K562 (cell line): ENCODE results near the gene APC2. TPM values are rescaled to one million over a fixed set of nuclear protein-coding genes. Genes with fewer than 3 reads are reported as not detected.

Source experiments
- KHSRP ChIP-seq: fragments of 450-650 bp; IDR thresholded peaks from 2 replicates; pipeline ENCODE4 v1.6.1; 2017
- MCM2 ChIP-seq: fragments of 450-650 bp; IDR thresholded peaks from 2 replicates; pipeline ENCODE4 v1.6.1; 2017; ENCODE audit warnings: low read depth, mild to moderate bottlenecking
- PCBP1 ChIP-seq: fragments of 200-400 bp; formaldehyde crosslinking; IDR thresholded peaks from 2 replicates; pipeline ENCODE4 v1.6.1; 2018; ENCODE audit warnings: mild to moderate bottlenecking, low read depth, low read length; ENCODE audit not compliant: poor library complexity, severe bottlenecking
- PHB ChIP-seq: fragments of 250-450 bp; sonication (Bioruptor Pico); IDR thresholded peaks from 2 replicates; pipeline ENCODE4 v1.5.0; 2021
- PTRF ChIP-seq: fragments of 450-650 bp; IDR thresholded peaks from 2 replicates; pipeline ENCODE4 v1.6.1; 2016; ENCODE audit warnings: mild to moderate bottlenecking, missing genetic modification characterization, missing compliant biosample characterization
- ZBTB17 ChIP-seq: fragments of 450-650 bp; formaldehyde crosslinking; IDR thresholded peaks from 2 replicates; pipeline ENCODE4 v1.4.0; 2020; ENCODE audit warnings: mild to moderate bottlenecking
- polyA plus RNA-seq, 8 experiments: library from polyadenylated mRNA; depleted of rRNA in 4 of 8; stranded (reverse) in 5 of 8; unstranded in 3 of 8; fragments of >200 nt; fragmentation: Nextera tagmentation in 2 of 8; fragmentation: Illumina TruSeq in 1 of 8; extraction: Ambion mirVana in 2 of 8; extraction: Trizol in 1 of 8; gene quantifications; 2 replicates each; pipeline versions ENCODE4 v1.2.1 to v1.2.3, GENCODE V29; 2011 to 2014; ENCODE audit warnings: inconsistent platforms in 1 of 8, missing spikeins in 1 of 8
- total RNA-seq, 7 experiments: library from RNA; depleted of rRNA in 6 of 7; stranded (reverse); fragments of >200 nt in 6 of 7; fragmentation: Illumina TruSeq in 2 of 7; extraction: Trizol in 2 of 7; gene quantifications; 2 replicates each; pipeline versions ENCODE4 v1.2.1 to v1.2.3, GENCODE V29; 2011 to 2021; ENCODE audit warnings: low replicate concordance in 1 of 7
- TF ChIP-seq, protein P1 (sequence below): fragments of 250-450 bp; sonication (Bioruptor Pico); IDR thresholded peaks from 2 replicates; pipeline ENCODE4 v1.4.0; 2020
- TF ChIP-seq, protein P2 (sequence below): sonication (generic); formaldehyde crosslinking; IDR thresholded peaks from 2 replicates; pipeline ENCODE4 v1.8.0; 2023; ENCODE audit warnings: mild to moderate bottlenecking, missing genetic modification reagents
- TF ChIP-seq, protein P3 (sequence below): IDR thresholded peaks from 2 replicates; pipeline ENCODE4 v1.6.1; 2012; ENCODE audit warnings: low read depth, low read length, improper control_type of control experiment, borderline replicate concordance
- TF ChIP-seq, protein P4 (sequence below): sonication (generic); formaldehyde crosslinking; IDR thresholded peaks from 2 replicates; pipeline ENCODE4 v1.9.0; 2022; ENCODE audit warnings: mild to moderate bottlenecking, missing genetic modification reagents
- TF ChIP-seq, protein P5 (sequence below): fragments of 450-650 bp; formaldehyde crosslinking; IDR thresholded peaks from 2 replicates; pipeline ENCODE4 v1.4.0; 2020; ENCODE audit warnings: mild to moderate bottlenecking, moderate library complexity

The APC2 gene
- total and polyA plus RNA-seq, 9 of the 15 experiments (the other 6 are each of a cell fraction or from before 2014, with no cell fraction given), result 0.01 to 0.40 (median 0.05) TPM; not detected in 3

DNA sequence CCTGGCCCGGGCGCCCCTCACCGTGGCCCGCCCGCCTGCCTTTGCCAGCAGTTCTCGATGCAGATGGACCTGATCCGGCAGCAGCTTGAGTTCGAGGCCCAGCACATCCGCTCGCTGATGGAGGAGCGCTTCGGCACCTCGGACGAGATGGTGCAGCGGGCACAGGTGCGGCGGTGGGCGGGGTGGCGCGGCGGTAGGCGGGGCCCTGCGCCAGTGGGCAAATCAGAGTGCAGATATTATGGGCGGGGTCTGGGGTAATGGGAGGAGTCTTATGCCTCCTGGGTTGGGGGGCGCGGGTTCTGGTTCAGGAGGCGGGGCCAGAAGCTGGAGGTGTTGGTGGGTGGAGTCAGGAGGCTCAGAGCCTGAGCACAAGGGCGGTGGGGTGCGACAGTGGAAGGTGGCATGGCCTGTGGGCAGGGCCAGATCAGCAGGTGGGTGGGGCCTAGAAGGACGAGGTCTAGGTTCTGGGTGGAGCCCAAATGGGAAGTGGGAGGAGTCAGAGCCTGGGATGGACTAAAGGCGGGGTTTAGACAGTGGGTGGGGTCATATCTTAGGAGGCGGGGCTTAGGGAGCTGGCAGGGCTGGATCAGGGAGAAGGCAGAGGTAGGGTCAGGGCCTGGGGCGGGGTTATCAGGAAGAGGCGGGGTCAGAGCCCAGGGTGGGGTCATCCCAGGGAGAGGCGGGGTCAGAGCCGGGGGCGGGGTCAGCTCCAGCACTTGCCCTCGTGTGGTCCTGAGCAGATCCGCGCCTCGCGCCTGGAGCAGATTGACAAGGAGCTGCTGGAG is 5.6 kb downstream of the APC2 start (continued):
- TF ChIP-seq, protein P1, sequence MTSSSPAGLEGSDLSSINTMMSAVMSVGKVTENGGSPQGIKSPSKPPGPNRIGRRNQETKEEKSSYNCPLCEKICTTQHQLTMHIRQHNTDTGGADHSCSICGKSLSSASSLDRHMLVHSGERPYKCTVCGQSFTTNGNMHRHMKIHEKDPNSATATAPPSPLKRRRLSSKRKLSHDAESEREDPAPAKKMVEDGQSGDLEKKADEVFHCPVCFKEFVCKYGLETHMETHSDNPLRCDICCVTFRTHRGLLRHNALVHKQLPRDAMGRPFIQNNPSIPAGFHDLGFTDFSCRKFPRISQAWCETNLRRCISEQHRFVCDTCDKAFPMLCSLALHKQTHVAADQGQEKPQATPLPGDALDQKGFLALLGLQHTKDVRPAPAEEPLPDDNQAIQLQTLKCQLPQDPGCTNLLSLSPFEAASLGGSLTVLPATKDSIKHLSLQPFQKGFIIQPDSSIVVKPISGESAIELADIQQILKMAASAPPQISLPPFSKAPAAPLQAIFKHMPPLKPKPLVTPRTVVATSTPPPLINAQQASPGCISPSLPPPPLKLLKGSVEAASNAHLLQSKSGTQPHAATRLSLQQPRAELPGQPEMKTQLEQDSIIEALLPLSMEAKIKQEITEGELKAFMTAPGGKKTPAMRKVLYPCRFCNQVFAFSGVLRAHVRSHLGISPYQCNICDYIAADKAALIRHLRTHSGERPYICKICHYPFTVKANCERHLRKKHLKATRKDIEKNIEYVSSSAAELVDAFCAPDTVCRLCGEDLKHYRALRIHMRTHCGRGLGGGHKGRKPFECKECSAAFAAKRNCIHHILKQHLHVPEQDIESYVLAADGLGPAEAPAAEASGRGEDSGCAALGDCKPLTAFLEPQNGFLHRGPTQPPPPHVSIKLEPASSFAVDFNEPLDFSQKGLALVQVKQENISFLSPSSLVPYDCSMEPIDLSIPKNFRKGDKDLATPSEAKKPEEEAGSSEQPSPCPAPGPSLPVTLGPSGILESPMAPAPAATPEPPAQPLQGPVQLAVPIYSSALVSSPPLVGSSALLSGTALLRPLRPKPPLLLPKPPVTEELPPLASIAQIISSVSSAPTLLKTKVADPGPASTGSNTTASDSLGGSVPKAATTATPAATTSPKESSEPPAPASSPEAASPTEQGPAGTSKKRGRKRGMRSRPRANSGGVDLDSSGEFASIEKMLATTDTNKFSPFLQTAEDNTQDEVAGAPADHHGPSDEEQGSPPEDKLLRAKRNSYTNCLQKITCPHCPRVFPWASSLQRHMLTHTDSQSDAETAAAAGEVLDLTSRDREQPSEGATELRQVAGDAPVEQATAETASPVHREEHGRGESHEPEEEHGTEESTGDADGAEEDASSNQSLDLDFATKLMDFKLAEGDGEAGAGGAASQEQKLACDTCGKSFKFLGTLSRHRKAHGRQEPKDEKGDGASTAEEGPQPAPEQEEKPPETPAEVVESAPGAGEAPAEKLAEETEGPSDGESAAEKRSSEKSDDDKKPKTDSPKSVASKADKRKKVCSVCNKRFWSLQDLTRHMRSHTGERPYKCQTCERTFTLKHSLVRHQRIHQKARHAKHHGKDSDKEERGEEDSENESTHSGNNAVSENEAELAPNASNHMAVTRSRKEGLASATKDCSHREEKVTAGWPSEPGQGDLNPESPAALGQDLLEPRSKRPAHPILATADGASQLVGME (CRISPR knock-in tag), result no peak
- TF ChIP-seq, protein P2, sequence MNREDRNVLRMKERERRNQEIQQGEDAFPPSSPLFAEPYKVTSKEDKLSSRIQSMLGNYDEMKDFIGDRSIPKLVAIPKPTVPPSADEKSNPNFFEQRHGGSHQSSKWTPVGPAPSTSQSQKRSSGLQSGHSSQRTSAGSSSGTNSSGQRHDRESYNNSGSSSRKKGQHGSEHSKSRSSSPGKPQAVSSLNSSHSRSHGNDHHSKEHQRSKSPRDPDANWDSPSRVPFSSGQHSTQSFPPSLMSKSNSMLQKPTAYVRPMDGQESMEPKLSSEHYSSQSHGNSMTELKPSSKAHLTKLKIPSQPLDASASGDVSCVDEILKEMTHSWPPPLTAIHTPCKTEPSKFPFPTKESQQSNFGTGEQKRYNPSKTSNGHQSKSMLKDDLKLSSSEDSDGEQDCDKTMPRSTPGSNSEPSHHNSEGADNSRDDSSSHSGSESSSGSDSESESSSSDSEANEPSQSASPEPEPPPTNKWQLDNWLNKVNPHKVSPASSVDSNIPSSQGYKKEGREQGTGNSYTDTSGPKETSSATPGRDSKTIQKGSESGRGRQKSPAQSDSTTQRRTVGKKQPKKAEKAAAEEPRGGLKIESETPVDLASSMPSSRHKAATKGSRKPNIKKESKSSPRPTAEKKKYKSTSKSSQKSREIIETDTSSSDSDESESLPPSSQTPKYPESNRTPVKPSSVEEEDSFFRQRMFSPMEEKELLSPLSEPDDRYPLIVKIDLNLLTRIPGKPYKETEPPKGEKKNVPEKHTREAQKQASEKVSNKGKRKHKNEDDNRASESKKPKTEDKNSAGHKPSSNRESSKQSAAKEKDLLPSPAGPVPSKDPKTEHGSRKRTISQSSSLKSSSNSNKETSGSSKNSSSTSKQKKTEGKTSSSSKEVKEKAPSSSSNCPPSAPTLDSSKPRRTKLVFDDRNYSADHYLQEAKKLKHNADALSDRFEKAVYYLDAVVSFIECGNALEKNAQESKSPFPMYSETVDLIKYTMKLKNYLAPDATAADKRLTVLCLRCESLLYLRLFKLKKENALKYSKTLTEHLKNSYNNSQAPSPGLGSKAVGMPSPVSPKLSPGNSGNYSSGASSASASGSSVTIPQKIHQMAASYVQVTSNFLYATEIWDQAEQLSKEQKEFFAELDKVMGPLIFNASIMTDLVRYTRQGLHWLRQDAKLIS (CRISPR knock-in tag), result no peak
- TF ChIP-seq ZBTB17 (CRISPR knock-in tag), result no peak
- TF ChIP-seq, protein P3, sequence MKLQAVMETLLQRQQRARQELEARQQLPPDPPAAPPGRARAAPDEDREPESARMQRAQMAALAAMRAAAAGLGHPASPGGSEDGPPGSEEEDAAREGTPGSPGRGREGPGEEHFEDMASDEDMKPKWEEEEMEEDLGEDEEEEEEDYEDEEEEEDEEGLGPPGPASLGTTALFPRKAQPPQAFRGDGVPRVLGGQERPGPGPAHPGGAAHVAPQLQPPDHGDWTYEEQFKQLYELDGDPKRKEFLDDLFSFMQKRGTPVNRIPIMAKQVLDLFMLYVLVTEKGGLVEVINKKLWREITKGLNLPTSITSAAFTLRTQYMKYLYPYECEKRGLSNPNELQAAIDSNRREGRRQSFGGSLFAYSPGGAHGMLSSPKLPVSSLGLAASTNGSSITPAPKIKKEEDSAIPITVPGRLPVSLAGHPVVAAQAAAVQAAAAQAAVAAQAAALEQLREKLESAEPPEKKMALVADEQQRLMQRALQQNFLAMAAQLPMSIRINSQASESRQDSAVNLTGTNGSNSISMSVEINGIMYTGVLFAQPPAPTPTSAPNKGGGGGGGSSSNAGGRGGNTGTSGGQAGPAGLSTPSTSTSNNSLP, result no peak
- TF ChIP-seq PTRF (tag), result no peak
- TF ChIP-seq, protein P4, sequence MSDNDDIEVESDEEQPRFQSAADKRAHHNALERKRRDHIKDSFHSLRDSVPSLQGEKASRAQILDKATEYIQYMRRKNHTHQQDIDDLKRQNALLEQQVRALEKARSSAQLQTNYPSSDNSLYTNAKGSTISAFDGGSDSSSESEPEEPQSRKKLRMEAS (CRISPR knock-in tag), result peak; percentile 37; the same call in 1 of the 2 replicates
- no peak for TF ChIP-seq PHB
- TF ChIP-seq PCBP1, result peak; percentile 72
- no peak for TF ChIP-seq MCM2
- TF ChIP-seq, protein P5, sequence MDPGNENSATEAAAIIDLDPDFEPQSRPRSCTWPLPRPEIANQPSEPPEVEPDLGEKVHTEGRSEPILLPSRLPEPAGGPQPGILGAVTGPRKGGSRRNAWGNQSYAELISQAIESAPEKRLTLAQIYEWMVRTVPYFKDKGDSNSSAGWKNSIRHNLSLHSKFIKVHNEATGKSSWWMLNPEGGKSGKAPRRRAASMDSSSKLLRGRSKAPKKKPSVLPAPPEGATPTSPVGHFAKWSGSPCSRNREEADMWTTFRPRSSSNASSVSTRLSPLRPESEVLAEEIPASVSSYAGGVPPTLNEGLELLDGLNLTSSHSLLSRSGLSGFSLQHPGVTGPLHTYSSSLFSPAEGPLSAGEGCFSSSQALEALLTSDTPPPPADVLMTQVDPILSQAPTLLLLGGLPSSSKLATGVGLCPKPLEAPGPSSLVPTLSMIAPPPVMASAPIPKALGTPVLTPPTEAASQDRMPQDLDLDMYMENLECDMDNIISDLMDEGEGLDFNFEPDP (CRISPR knock-in tag), result no peak
- TF ChIP-seq KHSRP, result no peak
